ENCODE measurements around the gene TMEM100.

TMEM100 gene

DNA sequence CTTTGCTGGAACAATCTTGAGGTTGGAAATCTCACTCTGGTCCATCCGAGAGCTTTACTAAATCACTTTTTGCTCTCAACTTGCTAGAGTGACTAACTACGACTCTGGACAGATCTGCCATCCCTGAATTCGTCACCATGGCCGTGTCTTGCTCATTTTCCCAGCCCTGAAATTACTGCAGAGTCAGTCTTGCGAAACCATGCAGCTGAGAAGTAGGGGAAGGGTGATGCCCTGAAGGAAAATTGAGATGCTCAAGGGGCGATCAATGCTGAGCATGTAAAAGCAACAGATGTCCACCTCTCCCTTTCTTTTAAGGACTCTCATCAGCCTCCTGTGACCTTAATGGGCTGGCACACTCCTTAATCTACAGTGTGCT lies 46.9 kb upstream of the TMEM100 start:
- Histone ChIP-seq H3K27ac (ENCODE audit: low read length) (no peak overlapping the region), H4K20me1 (ENCODE audit: insufficient read depth, low read length) (no peaks in the 10 kb centered on the region), H3K9ac (ENCODE audit: low read depth, low read length) (no peak overlapping the region), H3K79me2 (ENCODE audit: insufficient read depth, low read length) (no peaks in the 10 kb centered on the region), H3K36me3 (ENCODE audit: insufficient read depth, low read length) (peaks cover 30% of the 10 kb centered on the region), H3K27me3 (ENCODE audit: insufficient read depth, low read length, poor library complexity) (no peaks in the 10 kb centered on the region), H2AFZ (ENCODE audit: low read depth, low read length) (no peak overlapping the region), H3K9me3 (ENCODE audit: insufficient read depth, low read length, severe bottlenecking) (no peaks in the 10 kb centered on the region), H3K4me1 (ENCODE audit: insufficient read depth, low read length) (no peaks in the 10 kb centered on the region), H3K4me3 (ENCODE audit: low read depth in 1 of 2, low read length in 2 of 2) (no peak overlapping the region), H3K4me2 (ENCODE audit: insufficient read depth, low read length) (no peak overlapping the region)
- TF ChIP-seq, protein P1, sequence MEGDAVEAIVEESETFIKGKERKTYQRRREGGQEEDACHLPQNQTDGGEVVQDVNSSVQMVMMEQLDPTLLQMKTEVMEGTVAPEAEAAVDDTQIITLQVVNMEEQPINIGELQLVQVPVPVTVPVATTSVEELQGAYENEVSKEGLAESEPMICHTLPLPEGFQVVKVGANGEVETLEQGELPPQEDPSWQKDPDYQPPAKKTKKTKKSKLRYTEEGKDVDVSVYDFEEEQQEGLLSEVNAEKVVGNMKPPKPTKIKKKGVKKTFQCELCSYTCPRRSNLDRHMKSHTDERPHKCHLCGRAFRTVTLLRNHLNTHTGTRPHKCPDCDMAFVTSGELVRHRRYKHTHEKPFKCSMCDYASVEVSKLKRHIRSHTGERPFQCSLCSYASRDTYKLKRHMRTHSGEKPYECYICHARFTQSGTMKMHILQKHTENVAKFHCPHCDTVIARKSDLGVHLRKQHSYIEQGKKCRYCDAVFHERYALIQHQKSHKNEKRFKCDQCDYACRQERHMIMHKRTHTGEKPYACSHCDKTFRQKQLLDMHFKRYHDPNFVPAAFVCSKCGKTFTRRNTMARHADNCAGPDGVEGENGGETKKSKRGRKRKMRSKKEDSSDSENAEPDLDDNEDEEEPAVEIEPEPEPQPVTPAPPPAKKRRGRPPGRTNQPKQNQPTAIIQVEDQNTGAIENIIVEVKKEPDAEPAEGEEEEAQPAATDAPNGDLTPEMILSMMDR (IDR thresholded peaks at IDR 0.05; ENCODE audit: borderline replicate concordance, extremely low read depth, low read length, poor library complexity, severe bottlenecking) = no peak
- TF ChIP-seq EZH2 (IDR thresholded peaks at IDR 0.05; ENCODE audit: borderline replicate concordance, low read depth, low read length, severe bottlenecking) = no peak
- no peak for DNase-seq
- no peak for ATAC-seq (ENCODE audit: insufficient read depth, low read depth)

DNA sequence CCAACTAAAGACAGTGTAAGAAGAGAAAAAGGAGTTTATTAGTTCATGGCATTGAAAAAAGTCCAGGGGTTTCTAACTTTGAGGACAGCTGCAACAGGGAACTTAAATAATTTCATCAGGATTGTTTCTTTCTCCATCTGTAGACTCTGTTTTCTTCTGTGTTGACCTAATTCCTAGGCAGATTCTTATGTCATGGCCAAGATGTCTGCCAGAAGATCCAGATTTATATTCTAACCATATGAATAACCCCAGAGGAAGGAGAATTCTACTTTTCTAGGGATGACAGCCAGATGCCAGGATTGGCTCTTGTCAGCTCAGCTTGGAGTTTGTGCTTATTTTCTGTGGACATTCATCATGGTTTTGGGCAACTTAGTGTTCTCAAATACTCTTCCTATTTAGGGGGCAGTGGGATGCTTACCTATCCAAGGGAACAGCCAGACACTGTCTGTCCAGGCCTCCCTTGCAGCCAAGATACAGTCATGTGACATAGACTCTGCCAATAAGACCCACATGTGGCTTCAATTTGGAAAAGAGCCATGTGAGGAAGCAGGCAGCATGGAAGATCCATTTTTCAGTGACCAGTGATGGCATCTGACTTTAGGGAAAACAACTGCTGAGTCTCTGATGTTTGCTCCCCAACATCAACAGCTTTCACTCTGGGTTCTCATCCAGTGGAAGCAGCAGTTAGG lies 46.4 kb upstream of the TMEM100 start:
- H3K27ac ChIP-seq (ENCODE audit: low read length) = no peak overlapping the region
- H3K9ac ChIP-seq (ENCODE audit: low read depth, low read length) = no peak overlapping the region
- H3K4me3 ChIP-seq (ENCODE audit: low read depth in 1 of 2, low read length in 2 of 2) = no peak overlapping the region
- H3K79me2 ChIP-seq (ENCODE audit: insufficient read depth, low read length) = no peaks in the 10 kb centered on the region
- H3K4me1 ChIP-seq (ENCODE audit: insufficient read depth, low read length) = no peaks in the 10 kb centered on the region
- TF ChIP-seq, protein P1 (IDR thresholded peaks at IDR 0.05; ENCODE audit: borderline replicate concordance, extremely low read depth, low read length, poor library complexity, severe bottlenecking) = no peak
- TF ChIP-seq EZH2 (IDR thresholded peaks at IDR 0.05; ENCODE audit: borderline replicate concordance, low read depth, low read length, severe bottlenecking) = no peak
- peaks cover 29% of the 10 kb centered on the region for H3K36me3 ChIP-seq (ENCODE audit: insufficient read depth, low read length)
- ATAC-seq (ENCODE audit: insufficient read depth, low read depth) = no peak
- H3K27me3 ChIP-seq (ENCODE audit: insufficient read depth, low read length, poor library complexity) = no peaks in the 10 kb centered on the region
- H4K20me1 ChIP-seq (ENCODE audit: insufficient read depth, low read length) = no peaks in the 10 kb centered on the region
- H3K4me2 ChIP-seq (ENCODE audit: insufficient read depth, low read length) = no peak overlapping the region
- H2AFZ ChIP-seq (ENCODE audit: low read depth, low read length) = no peak overlapping the region
- DNase-seq = no peak
- H3K9me3 ChIP-seq (ENCODE audit: insufficient read depth, low read length, severe bottlenecking) = no peaks in the 10 kb centered on the region

- no peak for ATAC-seq (ENCODE audit: insufficient read depth, low read depth)
- H3K4me1 ChIP-seq (ENCODE audit: insufficient read depth, low read length) = no peaks in the 10 kb centered on the region
- no peak for DNase-seq
- TF ChIP-seq EZH2 (IDR thresholded peaks at IDR 0.05; ENCODE audit: borderline replicate concordance, low read depth, low read length, severe bottlenecking) = no peak
- TF ChIP-seq, protein P1 (IDR thresholded peaks at IDR 0.05; ENCODE audit: borderline replicate concordance, extremely low read depth, low read length, poor library complexity, severe bottlenecking) = no peak
- H4K20me1 ChIP-seq (ENCODE audit: insufficient read depth, low read length) = no peaks in the 10 kb centered on the region
- H3K27ac ChIP-seq (ENCODE audit: low read length) = no peak overlapping the region
- no peaks in the 10 kb centered on the region for H3K27me3 ChIP-seq (ENCODE audit: insufficient read depth, low read length, poor library complexity)
- H2AFZ ChIP-seq (ENCODE audit: low read depth, low read length) = no peak overlapping the region
- no peak overlapping the region for H3K9ac ChIP-seq (ENCODE audit: low read depth, low read length)
- no peak overlapping the region for H3K4me3 ChIP-seq (ENCODE audit: low read depth in 1 of 2, low read length in 2 of 2)
- H3K36me3 ChIP-seq (ENCODE audit: insufficient read depth, low read length) = peaks cover 8% of the 10 kb centered on the region; the same call in 1 of the 2 replicates
- H3K4me2 ChIP-seq (ENCODE audit: insufficient read depth, low read length) = no peak overlapping the region
- H3K79me2 ChIP-seq (ENCODE audit: insufficient read depth, low read length) = no peaks in the 10 kb centered on the region
- no peaks in the 10 kb centered on the region for H3K9me3 ChIP-seq (ENCODE audit: insufficient read depth, low read length, severe bottlenecking)
Measured at GRCh38 chr17:55765472-55765871, 42.8 kb upstream of the TMEM100 start.

All from DND-41 (cell line).